GM19238 (cell line): ENCODE data around the gene GRIK4.

Experiments
- DNase-seq: peaks from one replicate; pipeline ENCODE4 v3.0.0; 2011; ENCODE audit warnings: low spot score; ENCODE audit not compliant: insufficient read length

GRIK4 gene

DNA sequence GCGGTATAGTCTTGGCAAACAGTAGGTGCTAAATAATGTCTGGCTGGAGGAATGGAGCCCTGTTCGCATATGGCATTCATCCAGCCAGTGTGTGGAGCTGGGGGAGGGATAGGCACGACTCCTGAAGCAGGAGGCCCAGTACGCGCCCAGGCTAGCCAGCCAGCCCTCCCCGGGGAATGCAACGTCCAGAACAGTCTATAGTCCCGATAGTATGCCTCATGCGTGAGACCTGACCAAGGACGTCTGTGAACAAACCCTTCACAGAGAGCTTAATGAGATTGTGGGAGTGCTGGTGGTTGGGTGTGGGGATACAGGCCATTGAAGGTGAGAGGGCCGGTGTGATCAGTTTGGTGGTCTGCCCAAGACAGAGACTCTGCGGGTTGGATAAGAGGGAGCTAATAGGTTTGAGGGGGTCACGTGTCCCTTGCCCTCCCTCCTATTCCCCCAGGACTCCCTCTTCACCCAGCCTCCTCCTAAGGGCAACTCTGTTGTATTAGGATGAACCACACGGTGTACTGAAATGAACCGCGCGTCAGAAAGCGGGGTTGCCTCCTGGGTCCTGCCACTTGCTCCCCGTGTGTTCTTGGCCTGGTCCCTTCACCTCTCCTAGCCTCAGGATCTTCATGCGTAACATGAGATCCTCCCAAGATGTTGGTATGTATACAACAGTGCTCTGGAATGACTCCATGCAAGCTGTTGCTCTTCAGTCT lies 987 bp upstream of the GRIK4 start:
- DNase-seq = no peak

DNA sequence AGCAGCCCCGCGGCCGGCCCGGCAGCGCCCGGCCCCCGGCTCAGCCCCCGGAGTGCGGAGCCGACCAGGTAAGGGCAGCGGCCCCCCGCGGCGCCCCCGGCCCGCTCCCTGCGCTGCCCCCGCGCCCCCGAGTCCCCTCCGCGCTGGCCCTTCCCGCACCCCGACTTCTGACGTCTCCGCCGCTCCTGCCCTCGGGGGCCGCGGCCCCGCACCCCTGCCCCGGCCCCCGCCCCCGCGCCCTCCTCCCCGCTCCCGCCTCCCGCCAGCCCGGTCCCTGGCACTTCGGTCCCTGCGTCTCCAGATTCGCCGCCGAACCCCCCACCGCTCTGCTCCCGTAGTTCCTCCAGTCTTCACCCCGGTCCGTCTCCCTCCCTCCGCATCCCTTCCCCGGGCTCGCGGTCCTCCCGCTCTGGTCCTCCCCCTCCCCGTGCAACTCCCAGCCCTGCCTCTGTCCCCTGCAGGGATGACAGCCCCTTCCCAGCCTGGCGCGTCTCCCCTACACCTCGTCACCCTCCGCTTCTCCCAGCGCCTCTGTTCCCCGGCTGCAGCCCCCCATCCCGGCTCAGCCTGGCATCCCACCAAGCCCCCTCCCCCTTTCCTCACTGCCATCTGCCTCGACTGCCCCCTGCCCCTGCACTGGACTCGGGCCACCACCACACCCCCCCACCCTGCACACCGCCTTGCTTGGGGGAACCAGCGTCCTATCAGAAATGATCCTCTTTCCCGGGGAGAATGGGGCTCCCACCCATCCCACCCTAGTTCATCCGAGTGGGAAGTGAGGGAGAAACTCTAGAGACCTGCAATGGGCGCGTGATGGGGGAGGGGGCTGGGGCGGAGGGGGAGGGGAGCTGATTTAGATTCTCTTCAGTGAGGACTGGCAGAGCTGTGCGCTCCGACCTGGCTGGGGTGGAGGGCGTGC lies 531 bp downstream of the GRIK4 start:
- no peak for DNase-seq

DNA sequence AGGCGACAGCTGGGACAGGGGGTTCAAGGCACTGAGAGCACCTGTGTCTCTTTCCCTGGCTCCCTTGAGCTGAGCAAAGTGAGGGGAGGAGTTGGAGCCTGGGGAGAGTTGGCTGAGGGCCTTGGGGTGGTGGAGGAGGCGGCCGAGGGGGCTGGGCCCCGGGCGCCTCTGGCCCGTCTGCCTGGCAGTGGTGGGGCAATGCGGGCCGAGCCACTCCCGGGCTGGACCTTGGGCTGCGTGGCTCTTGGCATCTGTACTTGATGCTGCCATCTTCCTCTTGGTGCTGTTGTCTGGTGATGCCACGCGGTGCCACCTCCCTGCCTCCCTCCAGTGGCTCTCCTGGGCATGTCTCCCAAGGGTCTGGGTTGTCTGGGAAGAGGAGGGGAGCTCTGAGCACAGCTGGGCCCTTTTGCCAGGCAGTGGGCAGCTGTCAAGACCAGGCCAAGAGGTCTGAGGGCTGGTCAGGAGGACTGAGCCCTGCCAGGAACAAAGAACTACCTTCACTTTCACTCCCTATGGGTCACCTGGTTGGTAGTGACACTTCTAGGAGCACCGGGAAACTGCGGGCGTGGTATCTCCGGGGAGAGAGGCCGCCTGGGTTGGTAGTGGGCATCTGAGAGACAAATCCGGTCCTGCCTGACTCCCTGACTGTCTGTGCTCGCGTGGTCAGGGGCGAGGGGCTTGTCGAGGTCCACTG lies 1.3 kb downstream of the GRIK4 start:
- no peak for DNase-seq

DNA sequence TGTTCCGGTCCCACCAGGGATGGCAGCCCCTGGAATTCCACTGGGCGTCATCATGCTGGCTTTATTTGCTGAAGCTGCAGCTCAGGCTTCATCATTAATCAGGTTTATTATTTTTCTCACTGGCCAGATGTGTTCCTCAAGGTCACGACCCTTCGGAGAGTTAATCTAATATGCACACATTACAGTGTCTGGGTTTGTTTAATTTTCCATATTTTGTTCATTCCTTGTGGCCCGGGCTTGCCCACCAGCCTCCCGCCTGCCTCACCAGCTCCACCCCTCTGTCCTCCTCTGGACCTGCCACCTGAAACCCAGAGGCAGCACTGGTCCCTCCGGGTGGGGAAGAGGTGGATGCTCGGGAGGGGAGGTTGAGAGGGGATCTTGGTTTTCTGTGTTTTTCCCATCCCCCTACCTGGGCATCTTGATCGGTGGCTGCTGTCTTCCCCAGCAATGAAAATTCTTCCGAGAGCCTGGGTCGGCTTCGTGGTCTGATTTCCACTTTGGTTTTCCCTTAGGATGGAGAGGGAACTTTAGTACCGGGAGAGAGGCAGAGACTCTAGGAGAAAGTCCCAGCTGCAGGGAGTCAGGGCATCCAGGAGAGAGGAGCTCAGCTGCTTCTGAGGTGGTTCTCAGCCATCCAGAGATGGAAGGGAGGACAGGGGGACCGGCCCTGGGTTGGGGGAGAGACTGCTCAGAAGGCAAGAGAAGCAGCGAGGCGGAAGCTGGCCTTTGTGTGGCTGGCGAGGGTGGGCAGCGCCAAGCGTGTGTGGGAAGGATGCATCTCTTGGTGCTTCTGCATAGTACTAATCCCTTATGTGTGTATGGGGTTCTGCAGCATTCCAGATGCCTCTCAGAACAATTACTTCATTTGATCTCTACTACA lies 2.1 kb downstream of the GRIK4 start:
- no peak for DNase-seq

DNA sequence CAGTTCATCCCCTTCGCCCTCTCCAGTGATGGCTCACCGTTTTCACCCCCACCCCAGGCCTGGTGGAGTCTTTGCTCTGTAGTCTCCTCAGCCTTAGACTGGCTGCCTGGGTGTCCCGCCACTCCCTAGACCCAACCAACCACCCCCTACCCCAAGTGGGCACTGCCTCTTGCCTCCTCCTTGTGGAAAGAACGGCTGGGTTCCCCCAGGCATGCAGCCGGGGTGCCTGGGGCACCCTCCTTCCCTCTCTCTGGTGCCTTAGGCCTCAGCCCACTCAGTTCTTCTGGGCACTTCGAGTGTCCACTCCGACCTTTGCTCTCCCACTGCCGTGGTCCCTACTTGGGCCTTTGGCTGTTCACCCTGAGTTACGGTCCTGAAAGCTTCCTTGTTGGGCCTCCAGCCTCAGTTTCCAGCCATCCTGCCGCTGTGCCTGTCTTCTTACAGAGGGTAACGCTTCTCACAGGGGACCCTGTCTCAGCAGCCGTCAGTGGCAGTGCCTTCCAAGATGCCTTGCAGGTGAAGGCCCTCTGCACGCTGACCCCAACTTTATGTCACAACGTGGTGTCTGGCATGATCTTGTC lies 3.1 kb downstream of the GRIK4 start:
- no peak for DNase-seq

DNA sequence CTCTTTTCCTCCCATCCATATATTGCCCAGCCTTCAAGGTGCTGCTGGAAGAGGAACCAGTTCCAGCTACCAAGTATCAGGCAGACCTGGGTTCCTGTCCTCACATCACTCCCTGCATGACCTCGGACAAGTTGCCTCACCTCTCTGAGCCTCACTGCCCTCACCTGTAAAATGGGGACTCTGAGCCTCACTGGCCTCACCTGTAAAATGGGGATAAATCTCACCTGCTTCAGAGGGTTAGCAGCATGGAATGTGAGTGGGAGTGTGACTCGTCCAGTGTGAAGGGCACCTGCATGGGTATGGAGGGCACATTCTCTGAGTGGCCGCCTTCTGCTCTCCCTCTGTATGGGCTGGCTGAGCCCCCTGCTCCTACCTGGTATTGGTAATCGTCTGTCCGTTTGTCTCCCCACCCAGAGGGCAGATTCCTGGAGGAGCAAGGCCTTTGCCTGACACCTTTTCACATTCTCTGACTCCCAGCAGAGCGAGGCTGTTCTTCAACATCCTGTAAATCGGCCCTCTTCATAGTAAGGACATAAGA lies 3.7 kb downstream of the GRIK4 start:
- no peak for DNase-seq

DNA sequence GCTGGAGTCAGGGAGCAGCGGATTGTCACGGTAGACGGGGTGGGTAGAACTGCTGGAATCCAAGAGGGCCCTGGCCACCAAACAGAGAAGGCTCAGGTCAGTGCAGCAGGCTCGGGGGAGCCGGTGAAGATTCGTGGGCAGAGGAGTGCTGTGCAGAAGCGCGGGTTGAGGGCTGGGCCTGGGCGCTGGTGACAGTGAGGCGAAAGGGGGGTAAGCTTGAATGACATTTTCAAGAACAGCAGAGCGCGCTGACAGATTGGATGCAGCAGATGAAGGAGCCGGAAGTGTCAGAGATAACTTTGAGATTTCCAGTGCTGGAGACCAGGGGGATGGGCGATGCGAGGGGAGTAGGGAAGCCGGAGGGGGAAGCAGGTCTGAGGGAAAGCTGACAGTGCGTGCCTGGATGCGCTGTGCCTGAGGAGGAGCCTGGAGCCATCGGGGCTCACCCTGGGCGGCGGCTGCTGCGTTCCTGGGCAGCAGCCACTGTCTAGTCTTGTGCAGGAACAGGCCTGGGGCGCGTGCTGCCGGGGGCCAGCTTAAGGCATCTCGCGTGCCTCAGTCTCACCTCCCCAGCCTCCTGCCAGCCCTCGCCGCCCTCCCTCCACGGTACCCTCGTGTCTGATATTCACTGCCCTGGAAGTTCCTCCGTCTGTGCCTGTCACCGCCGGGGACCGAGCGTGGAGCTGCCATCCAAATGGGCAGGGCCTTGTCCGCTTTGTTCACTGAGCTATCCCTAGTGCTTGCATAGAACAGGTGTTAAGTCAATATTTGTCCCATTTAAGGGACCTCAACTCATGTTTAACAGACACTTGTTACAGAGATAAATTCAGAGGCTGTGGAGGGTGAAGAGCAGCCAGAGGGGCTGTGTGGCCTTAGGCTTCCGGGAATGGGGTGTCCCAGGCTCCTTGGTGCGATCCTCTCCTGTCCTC lies 5.2 kb downstream of the GRIK4 start:
- DNase-seq = no peak

DNA sequence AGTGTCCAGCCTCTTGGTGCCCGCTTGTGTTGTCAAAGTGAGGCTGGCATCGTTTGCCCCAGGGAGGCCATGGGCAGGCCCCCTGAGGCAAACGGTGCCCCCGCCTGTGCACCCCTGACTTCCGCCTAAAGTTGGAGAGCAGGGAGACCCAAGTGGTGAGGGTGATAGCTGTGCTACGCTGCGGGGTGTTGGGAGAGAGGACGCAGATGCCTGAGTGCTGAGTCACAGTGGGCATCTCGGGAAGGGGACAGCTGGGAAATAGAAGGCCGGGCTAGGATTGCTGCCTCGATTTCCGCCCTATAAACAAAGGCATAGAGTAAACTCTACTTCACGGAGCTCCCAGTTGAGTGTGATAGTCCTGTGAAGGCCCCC lies 5.8 kb downstream of the GRIK4 start:
- DNase-seq = no peak

DNA sequence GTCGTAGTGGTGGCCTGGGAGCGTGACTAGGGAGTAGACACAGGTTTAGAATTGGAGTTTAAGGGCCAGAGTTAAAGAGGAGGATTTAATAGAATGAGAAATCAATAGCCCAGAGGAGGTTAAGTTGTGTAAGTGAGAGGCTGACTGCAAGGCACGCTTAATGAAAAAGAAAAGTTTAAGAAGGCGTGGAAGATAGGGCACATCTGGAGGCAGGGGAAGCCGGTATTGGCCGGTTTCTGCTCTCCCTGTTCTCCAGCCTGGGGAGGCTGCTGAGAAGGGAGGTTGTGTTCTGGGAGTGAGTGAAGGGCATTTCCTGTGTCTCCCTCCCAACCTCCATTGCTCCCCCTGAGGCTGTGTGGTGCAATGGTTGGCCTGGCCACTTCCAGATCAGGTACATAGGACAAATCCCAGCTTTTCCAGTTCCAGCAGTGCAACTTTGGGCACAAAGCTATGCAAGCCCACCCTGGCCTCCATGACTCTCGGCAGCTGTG lies 6.3 kb downstream of the GRIK4 start:
- no peak for DNase-seq

DNA sequence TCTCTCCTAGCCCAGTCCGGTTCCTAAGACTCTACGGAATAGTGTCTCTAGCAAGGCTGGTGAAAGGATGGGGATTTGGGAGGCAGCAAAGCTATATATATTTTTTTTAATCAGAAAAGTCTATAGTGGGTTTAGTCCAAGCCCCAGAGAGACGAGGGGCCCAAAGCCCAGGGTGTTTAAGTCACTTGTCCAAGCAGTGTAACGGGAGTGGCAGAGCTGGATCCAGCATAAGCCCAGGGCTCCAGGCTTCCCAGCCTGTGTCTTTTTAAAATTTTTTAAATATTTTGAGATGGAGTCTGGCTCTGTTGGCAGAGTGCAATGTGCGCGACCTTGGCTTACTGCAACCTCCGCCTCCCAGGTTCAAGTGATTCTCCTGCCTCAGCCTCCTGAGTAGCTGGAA lies 6.8 kb downstream of the GRIK4 start:
- no peak for DNase-seq

DNA sequence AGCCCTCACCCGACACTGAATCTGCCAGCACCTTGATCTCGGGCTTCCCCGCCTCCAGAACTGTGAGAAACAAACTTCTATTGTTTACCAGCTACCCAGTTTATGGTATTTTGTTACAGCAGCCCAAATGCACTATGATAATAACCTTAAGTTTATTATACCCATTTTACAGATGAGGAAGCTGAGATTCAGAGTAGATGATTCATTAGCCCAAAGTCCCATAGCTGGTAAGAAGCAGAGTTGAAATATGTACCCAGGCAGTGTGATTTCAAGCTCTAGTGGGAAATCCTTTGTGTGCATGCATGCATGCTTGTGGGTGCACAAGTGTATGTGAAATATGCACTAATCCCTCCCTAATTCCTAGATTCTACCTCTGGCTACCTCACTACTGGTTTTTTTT lies 7.9 kb downstream of the GRIK4 start:
- DNase-seq = no peak

DNA sequence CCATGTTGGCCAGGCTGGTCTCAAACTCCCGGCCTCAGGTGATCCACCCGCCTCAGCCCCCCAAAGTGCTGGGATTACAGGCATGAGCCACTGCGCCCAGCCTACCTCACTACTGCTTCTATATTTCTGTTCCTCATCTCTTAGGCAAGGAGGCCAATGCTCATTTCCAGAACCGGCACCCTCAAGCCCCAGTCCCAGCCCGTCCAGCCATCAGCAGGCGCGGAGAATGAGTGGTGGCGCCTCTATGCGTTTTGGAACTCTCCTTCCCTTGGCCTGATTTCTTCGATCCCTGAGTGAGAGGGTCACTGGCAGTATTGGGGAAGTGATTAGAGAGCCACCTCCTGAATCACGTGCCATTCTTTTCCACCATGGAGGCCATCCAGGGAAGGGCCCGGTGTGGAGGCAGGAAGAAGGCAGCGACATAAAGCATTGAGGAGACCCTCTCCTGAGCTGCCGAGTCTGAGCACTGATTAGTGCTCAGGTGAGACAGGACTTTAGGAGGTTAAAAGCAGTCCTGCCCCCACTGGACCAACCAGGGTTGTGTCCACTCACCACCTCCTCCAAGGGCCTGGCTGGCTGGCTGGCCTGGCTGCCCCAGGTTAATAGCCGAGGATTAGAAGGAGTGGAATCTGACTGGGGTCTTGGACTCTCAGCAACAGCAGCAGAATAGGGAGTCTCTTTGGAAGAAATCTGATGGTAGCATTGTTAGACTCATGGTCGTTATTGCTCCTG lies 8.7 kb downstream of the GRIK4 start:
- DNase-seq = no peak

DNA sequence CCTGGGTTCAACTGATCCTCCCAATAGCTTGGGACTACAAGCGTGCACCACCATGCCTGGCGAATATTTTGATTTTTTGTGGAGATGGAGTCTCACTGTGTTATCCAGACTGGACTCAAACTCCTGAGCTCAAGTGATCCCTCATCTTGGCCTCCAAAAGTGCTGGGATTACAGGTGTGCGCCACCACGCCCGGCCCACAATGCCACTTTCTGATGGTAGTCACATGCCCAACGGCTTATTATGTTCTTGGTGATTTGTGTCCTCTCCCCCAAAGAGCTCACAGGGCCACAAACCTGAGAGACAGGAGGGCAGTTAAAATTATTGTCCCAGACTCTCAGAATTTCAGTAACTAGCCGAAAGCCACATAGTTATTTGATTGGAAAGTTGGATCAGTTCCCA lies 9.6 kb downstream of the GRIK4 start:
- DNase-seq = no peak

DNA sequence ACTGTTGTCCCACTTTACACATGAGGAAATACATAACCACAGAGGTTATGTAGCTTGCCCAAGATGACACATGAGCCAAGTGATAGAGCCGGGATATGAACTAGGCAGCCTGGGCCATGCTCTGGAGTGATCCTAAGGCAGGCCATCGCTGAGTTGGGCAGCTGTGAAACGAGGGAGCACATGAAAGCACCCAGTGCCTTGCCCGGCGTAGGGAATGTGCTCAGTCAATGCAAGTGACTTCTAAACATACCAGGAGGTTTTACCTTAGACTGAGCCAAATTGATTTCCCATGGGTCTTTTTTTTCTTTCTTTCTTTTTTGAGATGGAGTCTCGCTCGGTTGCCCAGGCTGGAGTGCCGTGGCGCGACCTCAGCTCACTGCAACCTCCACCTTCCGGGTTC lies 10.5 kb downstream of the GRIK4 start:
- DNase-seq = no peak

DNA sequence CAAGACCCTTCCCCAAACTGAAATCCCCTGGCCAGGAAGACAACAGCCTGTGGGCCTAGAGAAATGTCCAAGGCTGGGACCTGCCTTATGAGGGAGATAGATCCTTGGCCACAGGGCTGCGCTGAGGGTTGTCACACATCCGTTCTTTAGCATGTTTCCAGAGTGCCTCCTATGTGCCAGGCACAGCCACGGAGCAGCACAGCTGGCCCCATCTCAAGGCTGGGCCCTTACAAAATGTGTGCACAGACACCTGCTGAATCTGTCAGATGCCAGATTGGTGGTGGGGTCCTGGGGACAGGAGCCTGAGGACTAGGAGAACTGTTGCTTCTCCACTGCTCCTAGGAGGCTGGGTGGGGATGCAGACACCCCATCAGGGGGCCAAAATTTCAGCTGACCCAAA lies 11.2 kb downstream of the GRIK4 start:
- no peak for DNase-seq

DNA sequence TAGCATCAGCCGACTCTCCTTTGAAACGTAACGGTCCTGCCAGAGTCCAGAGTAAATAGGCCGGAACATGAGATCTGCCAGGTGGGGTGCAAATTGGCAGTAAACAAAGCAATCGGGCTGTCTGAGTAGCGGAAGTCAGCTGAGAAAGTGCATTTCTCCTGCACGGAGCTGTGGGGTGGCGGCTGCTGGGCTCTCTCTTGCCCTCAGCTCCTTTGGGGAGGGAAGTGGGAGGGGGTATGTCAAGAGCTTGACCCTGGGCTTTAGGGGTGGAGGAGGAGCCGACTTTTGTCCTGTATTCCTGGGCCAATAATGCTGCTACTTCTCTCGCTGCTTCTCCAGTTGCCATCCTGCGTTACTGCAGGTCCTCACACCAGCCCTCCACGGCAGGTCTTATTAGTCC lies 11.6 kb downstream of the GRIK4 start:
- no peak for DNase-seq

DNA sequence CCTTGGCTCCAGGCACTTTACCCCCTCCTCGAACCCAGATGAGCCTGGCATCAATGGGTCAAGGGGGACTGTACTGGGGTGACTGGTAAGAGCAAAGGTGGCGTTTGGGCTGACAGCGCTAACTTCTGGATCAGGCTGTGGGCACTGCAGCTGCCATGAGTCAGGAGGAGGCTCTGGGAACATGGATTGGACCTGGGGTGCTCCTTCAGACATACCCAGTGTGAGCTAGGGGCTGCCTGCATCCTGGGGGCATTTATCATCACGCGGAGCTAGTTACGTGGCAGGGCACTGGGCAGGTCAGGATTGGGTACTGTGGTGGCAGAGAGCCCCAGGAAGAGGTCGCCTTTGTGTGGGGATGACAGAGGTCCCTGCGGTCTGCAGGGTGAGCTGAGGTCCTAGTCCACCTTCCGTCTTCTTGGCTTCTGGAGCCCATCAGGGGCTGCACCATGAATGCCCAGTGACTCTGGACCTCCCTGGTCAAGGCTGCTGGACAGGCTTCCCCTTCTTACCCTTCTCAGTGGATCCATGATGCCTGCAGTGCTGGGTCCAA lies 13.1 kb downstream of the GRIK4 start:
- DNase-seq = no peak
